ENCODE data around the gene AFF3.

DNA sequence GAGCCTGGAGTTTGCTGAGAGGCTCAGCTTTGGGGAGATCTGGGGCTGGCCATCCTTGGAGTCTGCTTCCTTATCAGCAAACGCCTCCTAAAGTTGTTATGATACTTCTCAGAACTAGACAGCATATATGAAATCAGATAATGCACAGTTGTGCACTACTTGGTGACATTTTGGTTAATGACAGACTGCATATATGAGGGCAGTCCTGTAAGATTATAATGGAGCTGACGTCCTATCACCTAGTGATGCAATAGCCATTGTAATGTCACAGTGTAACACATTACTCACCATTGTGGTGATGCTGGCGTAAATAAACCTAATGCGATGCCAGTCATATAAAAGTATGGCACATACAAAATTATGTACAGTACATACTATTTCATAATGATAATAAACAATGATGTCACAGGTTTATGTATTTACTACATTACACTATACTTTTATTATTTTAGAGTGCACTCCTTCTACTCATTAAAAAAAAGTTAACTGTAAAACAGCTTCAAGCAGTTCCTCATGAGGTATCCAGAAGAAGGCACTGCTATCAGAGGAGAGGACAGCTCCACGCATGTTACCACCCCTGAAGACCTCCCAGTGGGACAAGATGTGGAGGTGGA is 354.5 kb downstream of the AFF3 start:
- TF ChIP-seq, protein P1, sequence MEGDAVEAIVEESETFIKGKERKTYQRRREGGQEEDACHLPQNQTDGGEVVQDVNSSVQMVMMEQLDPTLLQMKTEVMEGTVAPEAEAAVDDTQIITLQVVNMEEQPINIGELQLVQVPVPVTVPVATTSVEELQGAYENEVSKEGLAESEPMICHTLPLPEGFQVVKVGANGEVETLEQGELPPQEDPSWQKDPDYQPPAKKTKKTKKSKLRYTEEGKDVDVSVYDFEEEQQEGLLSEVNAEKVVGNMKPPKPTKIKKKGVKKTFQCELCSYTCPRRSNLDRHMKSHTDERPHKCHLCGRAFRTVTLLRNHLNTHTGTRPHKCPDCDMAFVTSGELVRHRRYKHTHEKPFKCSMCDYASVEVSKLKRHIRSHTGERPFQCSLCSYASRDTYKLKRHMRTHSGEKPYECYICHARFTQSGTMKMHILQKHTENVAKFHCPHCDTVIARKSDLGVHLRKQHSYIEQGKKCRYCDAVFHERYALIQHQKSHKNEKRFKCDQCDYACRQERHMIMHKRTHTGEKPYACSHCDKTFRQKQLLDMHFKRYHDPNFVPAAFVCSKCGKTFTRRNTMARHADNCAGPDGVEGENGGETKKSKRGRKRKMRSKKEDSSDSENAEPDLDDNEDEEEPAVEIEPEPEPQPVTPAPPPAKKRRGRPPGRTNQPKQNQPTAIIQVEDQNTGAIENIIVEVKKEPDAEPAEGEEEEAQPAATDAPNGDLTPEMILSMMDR (IDR thresholded peaks at IDR 0.05) = no peak
- TF ChIP-seq ZFX (IDR thresholded peaks at IDR 0.05; ENCODE audit: borderline replicate concordance) = no peak

All from 22Rv1 (cell line).